Central memory CD4-positive, alpha-beta T cell (primary cell): ENCODE measurements around the gene TMUB1.
"Not testable (repeated sequence)": the region's sequence is repeated elsewhere in the genome, so short reads cannot be mapped to it uniquely, and the experiment has no call there.

Experiments used
- DNase-seq: peaks from one replicate; pipeline ENCODE4 v3.0.0; 2022

The TMUB1 gene

GRCh38 chr7:151048911-151049463 is 34.3 kb downstream of the TMUB1 start:
- no peak for DNase-seq

GRCh38 chr7:151047976-151048815 is 35.1 kb downstream of the TMUB1 start, which contains the start of gene ASIC3:
Gene ASIC3, plus strand, starts transcription at chr7:151048531. Its CDS starts 355 bp downstream, at chr7:151048886.
- no peak for DNase-seq

- no peak for DNase-seq
Measured at GRCh38 chr7:151046603-151047573, 36.4 kb downstream of the TMUB1 start.

GRCh38 chr7:151045967-151046366 is 37.3 kb downstream of the TMUB1 start:
- no peak for DNase-seq

- no peak for DNase-seq
Measured at GRCh38 chr7:151045262-151045661, 38.0 kb downstream of the TMUB1 start.

GRCh38 chr7:151043959-151044358 is 39.3 kb downstream of the TMUB1 start:
- no peak for DNase-seq

GRCh38 chr7:151043449-151043848 is 39.8 kb downstream of the TMUB1 start:
- DNase-seq, result not testable (repeated sequence)

GRCh38 chr7:151040616-151041375 is 42.5 kb downstream of the TMUB1 start:
- DNase-seq, result no peak

GRCh38 chr7:151039850-151040548 is 43.3 kb downstream of the TMUB1 start:
- DNase-seq, result no peak

- no peak for DNase-seq
Measured at GRCh38 chr7:151038951-151039849, 44.1 kb downstream of the TMUB1 start.

GRCh38 chr7:151035902-151036301 is 47.4 kb downstream of the TMUB1 start:
- no peak for DNase-seq

GRCh38 chr7:151035026-151035717 is 48.1 kb downstream of the TMUB1 start:
- DNase-seq, result no peak

GRCh38 chr7:151034312-151035025 is 48.8 kb downstream of the TMUB1 start:
- no peak for DNase-seq

- DNase-seq, result no peak
Measured at GRCh38 chr7:151033864-151034249, 49.4 kb downstream of the TMUB1 start.

GRCh38 chr7:151032936-151033863 is 50.1 kb downstream of the TMUB1 start:
- no peak for DNase-seq
